Retinal pigment epithelial cell (primary cell): ENCODE data around the gene HP1BP3.

Experiments used
- DNase-seq: peaks from one replicate; pipeline ENCODE4 v3.0.0-alpha.2; 2010; ENCODE audit warnings: low read depth
- H3K4me3 ChIP-seq: 2 replicates; pipeline ENCODE4 v1.5.1; 2011; ENCODE audit warnings: mild to moderate bottlenecking, low read length, control low read depth, moderate library complexity
- CTCF ChIP-seq: conservative IDR thresholded peaks from 2 replicates; pipeline ENCODE4 v1.5.1; 2011; ENCODE audit warnings: low read depth, low read length, control low read depth, inconsistent platforms

Gene HP1BP3

GRCh38 chr1:20823845-20824244 lies 36.7 kb upstream of the HP1BP3 start:
- no peak for DNase-seq
- H3K4me3 ChIP-seq = no peak overlapping the region
- no peak for TF ChIP-seq CTCF

GRCh38 chr1:20821466-20821865 lies 34.4 kb upstream of the HP1BP3 start:
- no peak for DNase-seq

GRCh38 chr1:20819818-20820217 lies 32.7 kb upstream of the HP1BP3 start:
- no peak for TF ChIP-seq CTCF

More at GRCh38 chr1:20821466-20821865, 34.4 kb upstream of the HP1BP3 start:
- H3K4me3 ChIP-seq = no peak overlapping the region
- TF ChIP-seq CTCF = no peak

GRCh38 chr1:20814534-20814871 lies 27.4 kb upstream of the HP1BP3 start:
- TF ChIP-seq CTCF = no peak
- no peak for DNase-seq
- H3K4me3 ChIP-seq = no peak overlapping the region

More at GRCh38 chr1:20819818-20820217, 32.7 kb upstream of the HP1BP3 start:
- DNase-seq = no peak
- H3K4me3 ChIP-seq = no peak overlapping the region

GRCh38 chr1:20811916-20812315 lies 24.8 kb upstream of the HP1BP3 start:
- DNase-seq = no peak
- H3K4me3 ChIP-seq = no peak overlapping the region
- TF ChIP-seq CTCF = no peak

GRCh38 chr1:20793236-20793635 lies 6.1 kb upstream of the HP1BP3 start:
- H3K4me3 ChIP-seq = no peak overlapping the region
- no peak for DNase-seq
- TF ChIP-seq CTCF = no peak

- H3K4me3 ChIP-seq = no peak overlapping the region
- DNase-seq = no peak
- TF ChIP-seq CTCF = no peak
These were observed 5.1 kb upstream of the HP1BP3 start for GRCh38 chr1:20792196-20792595.
